ENCODE data around the gene MTFMT. TPM values are rescaled to one million over a fixed set of nuclear protein-coding genes. Genes with fewer than 3 reads are reported as not detected.

Gene MTFMT
- total RNA-seq, 2 experiments from 2014 or later, result 19.0 to 19.9 TPM

DNA sequence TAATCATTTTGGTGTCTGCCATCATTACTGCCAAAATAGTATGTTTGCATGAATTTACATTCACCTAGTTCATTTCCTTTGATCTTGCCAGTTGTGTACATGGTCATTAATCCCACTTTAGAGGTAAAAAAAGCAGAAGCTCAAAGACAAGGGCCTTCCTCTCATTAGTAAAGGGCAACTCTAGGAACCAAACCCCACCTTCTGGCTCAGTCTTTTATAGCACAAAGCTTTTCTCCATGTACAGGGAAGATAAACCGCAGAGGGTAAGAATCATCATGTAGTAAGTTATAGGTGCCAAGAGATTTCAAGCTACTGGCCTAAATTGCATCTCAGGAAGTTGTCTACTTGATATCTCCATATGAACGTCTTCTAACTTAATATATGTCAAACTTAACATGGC is 20.5 kb downstream of the MTFMT start:
- peaks cover 1% of the 10 kb centered on the region for H3K9me3 Mint-ChIP-seq (ENCODE audit: low read depth)
- peak overlapping the region; percentile 9 for H3K27ac Mint-ChIP-seq
- ChIA-PET CTCF (interaction anchor here (0.9 kb wide), 2 partner anchors 243 to 321 kb away, joined by 3 read pairs; no protein-coding TSS in a partner anchor), POLR2A (no interaction called here)
- no peak for DNase-seq
- H3K27me3 Mint-ChIP-seq, result no peaks in the 10 kb centered on the region
- no peaks in the 10 kb centered on the region for H3K4me1 Mint-ChIP-seq
- intact Hi-C loops (cut with DNase I, micrococcal nuclease), result no loop called here
- H3K36me3 Mint-ChIP-seq (ENCODE audit: low read depth), result peaks cover 30% of the 10 kb centered on the region
- ATAC-seq, result no peak
- no peak overlapping the region for H3K4me3 Mint-ChIP-seq

DNA sequence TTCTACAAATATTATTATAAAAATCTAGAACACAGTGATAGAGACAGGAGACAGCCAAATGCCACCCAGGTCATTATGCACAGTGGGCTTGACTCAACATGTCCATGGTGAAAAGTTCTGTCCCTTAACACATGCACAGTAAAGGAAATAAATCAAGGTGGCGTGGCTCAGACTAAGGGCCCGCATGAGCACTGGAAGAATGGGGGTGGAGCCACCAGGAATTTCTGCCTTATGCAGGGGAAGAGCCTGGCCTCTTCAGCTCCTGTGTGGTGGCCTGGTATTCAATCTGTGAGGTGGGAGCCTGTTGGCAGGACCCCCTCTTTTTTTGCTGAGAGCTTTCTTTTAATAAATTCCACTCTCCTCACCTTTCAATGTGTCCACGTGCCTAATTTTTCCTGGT is 22.6 kb downstream of the MTFMT start:
- Mint-ChIP-seq H3K36me3 (ENCODE audit: low read depth) (peaks cover 18% of the 10 kb centered on the region), H3K9me3 (ENCODE audit: low read depth) (no peaks in the 10 kb centered on the region), H3K27me3 (no peaks in the 10 kb centered on the region), H3K4me3 (no peak overlapping the region), H3K4me1 (no peaks in the 10 kb centered on the region), H3K27ac (no peak overlapping the region)
- POLR2A ChIA-PET, result interaction anchor here (0.7 kb wide), 1 partner anchor 216 kb away, joined by 4 read pairs; no protein-coding TSS in a partner anchor
- CTCF ChIA-PET, result no interaction called here
- intact Hi-C loops (cut with DNase I, micrococcal nuclease), result no loop called here
- ATAC-seq, result no peak
- DNase-seq, result no peak

DNA sequence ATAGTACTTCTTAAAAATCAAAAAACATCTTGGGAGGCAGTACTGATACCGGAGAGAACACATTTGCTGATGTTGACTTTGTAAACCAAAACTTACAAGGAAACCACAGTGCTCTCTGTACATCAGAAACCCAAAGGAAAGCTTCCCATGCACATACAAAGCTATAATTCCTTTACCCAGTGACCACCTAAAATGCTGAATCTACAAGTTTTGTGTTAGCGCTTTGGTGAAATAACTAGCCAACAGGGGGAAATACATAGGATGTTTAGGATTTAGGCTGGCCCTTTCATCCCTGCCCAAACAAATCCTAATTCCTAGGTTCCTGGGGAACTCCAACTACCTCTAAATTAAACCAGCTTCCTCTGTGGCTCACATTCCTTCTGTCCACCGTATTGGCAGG is 24.4 kb downstream of the MTFMT start:
- Mint-ChIP-seq H3K27ac (no peak overlapping the region), H3K9me3 (ENCODE audit: low read depth) (no peaks in the 10 kb centered on the region), H3K27me3 (no peaks in the 10 kb centered on the region), H3K36me3 (ENCODE audit: low read depth) (peaks cover 11% of the 10 kb centered on the region), H3K4me1 (no peaks in the 10 kb centered on the region), H3K4me3 (no peak overlapping the region)
- ATAC-seq, result no peak
- POLR2A ChIA-PET, result interaction anchor here (0.6 kb wide), 2 partner anchors 11 to 111 kb away, joined by 4 to 6 read pairs; no protein-coding TSS in a partner anchor
- intact Hi-C loops (cut with DNase I, micrococcal nuclease), result no loop called here
- DNase-seq, result no peak
- CTCF ChIA-PET, result interaction anchor here (1.2 to 2.0 kb wide), 2 partner anchors 9 to 29 kb away, joined by 4 to 5 read pairs; no protein-coding TSS in a partner anchor

DNA sequence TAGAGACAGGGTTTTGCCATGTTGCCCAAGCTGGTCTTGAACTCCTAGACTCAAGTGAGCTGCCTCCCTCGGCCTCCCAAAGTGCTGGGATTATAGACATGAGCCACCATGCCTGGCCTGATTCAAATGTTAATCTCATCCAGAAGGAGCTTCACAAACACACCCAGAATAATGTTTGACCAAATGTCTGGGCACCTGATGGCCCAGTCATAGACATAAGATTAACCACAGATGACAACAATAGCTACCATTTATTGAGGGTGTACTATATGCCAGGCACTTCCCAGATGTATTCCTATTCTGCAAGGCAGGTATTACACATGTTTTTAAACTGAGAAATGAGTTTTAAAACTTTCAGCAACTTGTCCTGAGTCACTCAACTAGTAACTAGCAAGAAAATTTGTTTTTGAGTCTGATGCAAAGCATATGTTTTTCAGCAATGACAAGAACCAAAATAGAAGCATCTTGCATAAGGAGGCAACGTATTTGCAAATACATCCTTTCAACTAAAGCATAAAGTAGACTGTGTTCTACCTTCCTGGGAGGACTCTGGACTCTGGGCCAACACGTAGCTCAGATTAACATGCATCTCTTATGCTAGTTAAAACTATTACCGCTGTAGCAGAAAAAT is 31.6 kb downstream of the MTFMT start:
- H3K36me3 Mint-ChIP-seq (ENCODE audit: low read depth), result peaks cover under 1% of the 10 kb centered on the region
- no peak overlapping the region for H3K27ac Mint-ChIP-seq
- CTCF ChIA-PET, result interaction anchor here (0.5 to 0.6 kb wide), 2 partner anchors 243 to 368 kb away, joined by 3 read pairs; no protein-coding TSS in a partner anchor
- no peaks in the 10 kb centered on the region for H3K27me3 Mint-ChIP-seq
- no peak for ATAC-seq
- DNase-seq, result no peak
- H3K4me1 Mint-ChIP-seq, result peaks cover 3% of the 10 kb centered on the region
- H3K9me3 Mint-ChIP-seq (ENCODE audit: low read depth), result no peaks in the 10 kb centered on the region
- intact Hi-C loops (cut with DNase I, micrococcal nuclease), result no loop called here
- H3K4me3 Mint-ChIP-seq, result no peak overlapping the region
- POLR2A ChIA-PET, result no interaction called here

DNA sequence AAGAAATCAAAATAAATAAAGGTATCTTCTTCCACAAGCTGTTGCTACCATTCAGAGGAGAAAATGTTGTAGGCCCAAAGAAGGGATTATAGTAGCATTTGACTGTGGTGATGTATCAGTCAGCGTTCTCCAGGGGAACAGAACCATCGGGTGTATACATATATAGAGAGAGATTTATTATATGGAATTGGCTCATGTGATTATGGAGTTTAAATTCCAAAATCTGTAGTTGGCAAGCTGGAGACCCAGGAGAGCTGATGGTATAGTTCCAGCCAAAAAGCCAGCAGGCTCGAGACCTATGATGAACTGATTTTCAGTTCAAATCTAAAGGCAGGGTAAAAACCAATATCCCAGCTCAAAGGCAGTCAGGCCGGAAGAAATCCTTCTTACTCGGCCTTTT is 32.4 kb downstream of the MTFMT start:
- Mint-ChIP-seq H3K4me3 (no peak overlapping the region), H3K27me3 (no peaks in the 10 kb centered on the region), H3K36me3 (ENCODE audit: low read depth) (no peaks in the 10 kb centered on the region), H3K4me1 (peaks cover 3% of the 10 kb centered on the region), H3K9me3 (ENCODE audit: low read depth) (no peaks in the 10 kb centered on the region), H3K27ac (no peak overlapping the region)
- intact Hi-C loops (cut with DNase I, micrococcal nuclease), result no loop called here
- no peak for ATAC-seq
- ChIA-PET CTCF (interaction anchor here (0.6 to 1.6 kb wide), 5 partner anchors 8 to 242 kb away, joined by 3 to 5 read pairs (median 3); no protein-coding TSS in a partner anchor), POLR2A (no interaction called here)
- DNase-seq, result no peak

DNA sequence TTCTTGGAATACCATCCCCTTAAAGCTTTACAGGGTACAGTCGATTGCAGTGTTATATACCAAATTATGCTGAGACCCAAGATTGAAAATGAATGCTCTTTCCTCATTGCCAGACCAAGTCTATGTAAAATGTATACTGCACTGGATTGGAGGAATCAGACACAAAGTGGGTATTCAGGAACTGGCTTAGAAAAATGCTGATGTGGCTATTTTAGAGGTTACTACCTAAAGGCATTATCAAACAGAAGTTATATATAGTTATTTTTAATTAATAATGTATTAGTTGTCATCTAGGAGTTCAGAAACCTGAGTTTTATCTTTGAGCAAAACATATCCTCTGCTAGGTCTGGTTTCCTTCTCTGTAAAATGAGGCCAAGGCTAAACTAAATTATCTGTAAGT is 36.1 kb downstream of the MTFMT start:
- DNase-seq (no peak), ATAC-seq (no peak)
- no peak overlapping the region for H3K27ac Mint-ChIP-seq
- ChIA-PET POLR2A (no interaction called here), CTCF (no interaction called here)
- peaks cover 14% of the 10 kb centered on the region for H3K4me1 Mint-ChIP-seq
- intact Hi-C loops (cut with DNase I, micrococcal nuclease), result loop anchor here in 1 of 2 experiments (5.0 kb wide), 1 partner anchor 34 kb away; the partner anchor contains the start of gene MTFMT
- H3K27me3 Mint-ChIP-seq, result no peaks in the 10 kb centered on the region
- no peaks in the 10 kb centered on the region for H3K9me3 Mint-ChIP-seq (ENCODE audit: low read depth)
- H3K4me3 Mint-ChIP-seq, result no peak overlapping the region
- H3K36me3 Mint-ChIP-seq (ENCODE audit: low read depth), result no peaks in the 10 kb centered on the region

DNA sequence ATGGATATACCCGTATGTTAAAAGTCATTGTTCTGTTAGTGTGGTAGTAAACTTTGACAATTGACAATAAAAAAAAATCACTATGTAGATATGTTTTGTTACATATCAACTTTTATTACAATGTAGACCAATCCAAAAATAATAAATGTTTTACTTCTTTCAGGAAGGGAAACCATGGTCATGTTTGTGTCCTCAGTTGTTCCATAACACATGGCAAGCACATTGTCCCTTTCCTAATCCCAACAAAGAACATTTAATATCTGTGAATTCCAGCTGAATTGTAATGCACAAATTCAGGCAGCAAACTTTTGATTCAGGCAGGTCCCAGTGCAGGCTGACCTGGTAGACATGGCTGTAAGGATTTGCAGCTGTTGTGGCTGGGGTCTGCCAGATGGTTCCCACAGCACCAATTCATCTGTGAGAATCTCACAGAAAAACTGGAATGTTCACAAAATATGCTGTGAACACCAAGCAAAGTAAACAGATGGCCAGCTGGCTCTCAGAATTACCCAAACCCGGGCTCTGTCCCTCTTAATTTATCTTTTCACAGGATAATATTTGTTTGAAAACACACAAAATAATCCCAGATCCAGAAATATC is 37.8 kb downstream of the MTFMT start:
- CTCF ChIA-PET, result interaction anchor here (0.6 to 0.8 kb wide), 2 partner anchors 56 to 150 kb away, joined by 3 read pairs; no protein-coding TSS in a partner anchor
- Mint-ChIP-seq H3K4me3 (peak overlapping the region; percentile 12), H3K27me3 (no peaks in the 10 kb centered on the region)

DNA sequence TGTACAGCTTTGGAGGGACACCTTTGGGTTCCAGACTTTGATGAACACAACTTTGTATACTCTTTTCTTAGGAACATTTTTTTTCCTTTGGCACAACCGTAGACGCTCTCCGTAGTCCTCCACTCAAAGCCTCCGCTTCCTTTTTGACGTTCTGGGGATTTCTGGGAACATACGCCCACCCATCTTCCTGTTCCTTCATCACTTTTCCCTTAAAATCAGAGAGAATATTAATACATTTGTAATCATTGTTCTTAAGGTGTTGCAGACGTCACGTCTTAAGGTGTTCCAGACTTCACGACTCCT is 39.3 kb downstream of the MTFMT start:
- peak overlapping the region; percentile 96 for H3K4me3 Mint-ChIP-seq
- ChIA-PET CTCF (no interaction called here), POLR2A (interaction anchor here (0.7 to 1.0 kb wide), 3 partner anchors 96 to 315 kb away, joined by 3 to 8 read pairs (median 5); partner anchors contain the start of gene RNU5B-1)
- DNase-seq (no peak), ATAC-seq (no peak)
- intact Hi-C loops (cut with DNase I, micrococcal nuclease), result loop anchor here (2.0 to 5.0 kb wide), 2 partner anchors 37 to 529 kb away; partner anchors contain the start of genes MTFMT (in 1 of the 2) and ZNF609 (in 1 of the 2)
- peaks cover 34% of the 10 kb centered on the region for H3K4me1 Mint-ChIP-seq
- peak overlapping the region; percentile 82 for H3K27ac Mint-ChIP-seq
- peaks cover 4% of the 10 kb centered on the region for H3K36me3 Mint-ChIP-seq (ENCODE audit: low read depth)
- no peaks in the 10 kb centered on the region for H3K27me3 Mint-ChIP-seq
- no peaks in the 10 kb centered on the region for H3K9me3 Mint-ChIP-seq (ENCODE audit: low read depth)

More for the DNA sequence above, 37.8 kb downstream of the MTFMT start:
- Mint-ChIP-seq H3K4me1 (peaks cover 27% of the 10 kb centered on the region), H3K36me3 (ENCODE audit: low read depth) (no peaks in the 10 kb centered on the region), H3K27ac (no peak overlapping the region), H3K9me3 (ENCODE audit: low read depth) (no peaks in the 10 kb centered on the region)
- intact Hi-C loops (cut with DNase I, micrococcal nuclease), result loop anchor here (2.0 to 5.0 kb wide), 2 partner anchors 36 to 531 kb away; partner anchors contain the start of genes MTFMT (in 1 of the 2) and ZNF609 (in 1 of the 2)
- ATAC-seq (no peak), DNase-seq (no peak)
- POLR2A ChIA-PET, result no interaction called here

DNA sequence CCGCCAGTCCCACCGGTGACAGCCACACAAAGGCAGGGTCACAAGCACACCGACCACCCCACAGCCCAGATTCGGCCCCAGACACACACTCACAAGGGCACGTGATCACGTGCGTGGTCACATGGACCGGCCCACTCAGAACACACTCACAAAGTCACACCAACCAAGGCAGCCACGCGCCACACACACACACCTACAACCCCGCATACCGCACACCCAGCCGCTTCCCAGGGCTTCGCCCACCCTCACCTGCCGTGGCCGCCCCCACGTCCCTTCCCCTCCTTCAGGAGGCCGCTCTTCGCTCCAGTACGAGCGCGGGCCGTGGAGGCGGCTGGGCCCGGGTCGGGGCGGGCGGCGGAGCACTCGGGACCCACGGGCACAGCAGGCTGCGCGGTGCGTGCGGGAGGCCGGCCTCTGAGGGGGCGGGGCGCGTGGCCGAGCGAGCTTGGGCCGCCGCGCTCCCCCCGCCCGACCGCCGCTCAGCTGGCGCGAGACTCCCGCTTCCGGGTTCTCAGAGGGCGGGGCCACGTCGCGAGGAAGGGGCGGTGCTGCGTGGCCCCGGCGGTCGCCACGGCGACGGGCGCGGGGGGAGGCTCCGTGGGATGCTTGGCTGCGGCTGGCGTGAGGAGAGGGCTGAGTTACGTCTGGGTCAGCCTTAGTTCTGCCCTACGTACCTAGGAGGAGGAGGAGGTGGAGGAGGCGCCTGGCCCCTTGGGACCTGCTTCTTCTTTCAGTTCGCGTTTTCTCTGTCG is 39.8 kb downstream of the MTFMT start, which contains the start of gene SPG21:
Gene SPG21, minus strand, starts transcription at position 499 of the 752 bp plus-strand sequence. CDS start 6,345 bp downstream, outside the sequence.
- H3K9me3 Mint-ChIP-seq (ENCODE audit: low read depth), result no peaks in the 10 kb centered on the region
- peak; percentile 96 for ATAC-seq
- peaks cover 4% of the 10 kb centered on the region for H3K36me3 Mint-ChIP-seq (ENCODE audit: low read depth)
- intact Hi-C loops (cut with DNase I, micrococcal nuclease), result loop anchor here (1.0 to 5.0 kb wide), 10 partner anchors 38 to 827 kb away; partner anchors contain the start of genes MTFMT (in 2 of the 2), CLPX (in 1 of the 2), PIF1 (in 1 of the 2) and PLEKHO2 (in 1 of the 2)
- CTCF ChIA-PET, result interaction anchor here (1.1 kb wide), 1 partner anchor 41 kb away, joined by 3 read pairs; no protein-coding TSS in a partner anchor
- H3K4me1 Mint-ChIP-seq, result peaks cover 37% of the 10 kb centered on the region
- DNase-seq, result peak; percentile 94
- peak within 1 kb of the TSS; percentile 88 for H3K27ac Mint-ChIP-seq
- peak within 1 kb of the TSS; percentile 96 for H3K4me3 Mint-ChIP-seq
- POLR2A ChIA-PET, result interaction anchor here (0.7 to 1.0 kb wide), 3 partner anchors 96 to 315 kb away, joined by 3 to 8 read pairs (median 5); partner anchors contain the start of gene RNU5B-1
- H3K27me3 Mint-ChIP-seq, result no peaks in the 10 kb centered on the region

DNA sequence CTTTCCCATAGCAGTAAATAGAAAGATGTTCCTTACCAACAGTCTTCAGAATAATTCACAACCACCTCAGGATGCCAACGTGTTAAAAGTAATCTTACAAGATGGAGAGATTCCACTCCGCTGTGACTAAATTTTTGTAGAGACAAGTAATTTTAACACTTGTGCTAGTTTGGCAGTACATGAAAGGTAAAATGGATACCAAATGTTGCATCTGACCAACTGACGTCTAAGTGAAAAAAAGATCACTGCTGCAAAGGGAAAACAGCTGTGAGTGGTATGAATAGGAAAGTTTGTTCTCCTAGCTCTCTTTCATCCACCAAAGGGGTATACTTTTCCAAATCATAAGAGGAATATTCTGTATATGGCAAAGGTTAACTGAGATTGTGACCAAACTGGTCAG is 42.3 kb downstream of the MTFMT start:
- CTCF ChIA-PET, result interaction anchor here (0.6 to 0.7 kb wide), 2 partner anchors 10 to 328 kb away, joined by 3 read pairs; no protein-coding TSS in a partner anchor
- H3K27me3 Mint-ChIP-seq, result no peaks in the 10 kb centered on the region
- intact Hi-C loops (cut with DNase I, micrococcal nuclease), result loop anchor here in 1 of 2 experiments (5.0 kb wide), 1 partner anchor 315 kb away; the partner anchor contains the start of gene RNU5B-1
- H3K27ac Mint-ChIP-seq, result no peak overlapping the region
- peaks cover 40% of the 10 kb centered on the region for H3K4me1 Mint-ChIP-seq
- POLR2A ChIA-PET, result interaction anchor here (0.6 kb wide), 1 partner anchor 1925 kb away, joined by 4 read pairs; no protein-coding TSS in a partner anchor
- ATAC-seq (no peak), DNase-seq (no peak)
- no peak overlapping the region for H3K4me3 Mint-ChIP-seq
- no peaks in the 10 kb centered on the region for H3K9me3 Mint-ChIP-seq (ENCODE audit: low read depth)
- H3K36me3 Mint-ChIP-seq (ENCODE audit: low read depth), result peaks cover 10% of the 10 kb centered on the region
